ENCODE results near the gene OR2F2. TPM values are rescaled to one million over a fixed set of nuclear protein-coding genes. Genes with fewer than 3 reads are reported as not detected.

Gene OR2F2
- total RNA-seq, 1 experiment from 2014 or later, result not detected

- H3K27ac Mint-ChIP-seq (ENCODE audit: unreplicated experiment), result peak overlapping the region; percentile 94
- Histone ChIP-seq H3K27me3 (replicated peaks; ENCODE audit: control insufficient read depth, insufficient read depth, low read length) (no peaks in the 10 kb centered on the region), H3K36me3 (ENCODE audit: control insufficient read depth, insufficient read depth, low read length) (0 out of 2 replicates have a peak, but pooled peaks cover 1% of the 10 kb centered on the region), H3K9me3 (no peaks in the 10 kb centered on the region), H3K4me1 (peaks cover 21% of the 10 kb centered on the region), H3K4me3 (ENCODE audit: low read depth, low read length) (peak overlapping the region; percentile 90)
- H3K4me3 Mint-ChIP-seq (ENCODE audit: unreplicated experiment), result peak overlapping the region; percentile 92
- no peaks in the 10 kb centered on the region for H3K27me3 Mint-ChIP-seq (ENCODE audit: insufficient read depth, unreplicated experiment)
- H3K9me3 Mint-ChIP-seq (ENCODE audit: unreplicated experiment), result no peaks in the 10 kb centered on the region
- intact Hi-C loops (cut with micrococcal nuclease; ENCODE audit: unreplicated experiment), result loop anchor here (2.0 kb wide), 1 partner anchor 73 kb away; no protein-coding TSS in a partner anchor
- peaks cover 35% of the 10 kb centered on the region for H3K4me1 Mint-ChIP-seq (ENCODE audit: low read depth, unreplicated experiment)
- ChIA-PET POLR2A (interaction anchor here (2.5 kb wide), 1 partner anchor 74 kb away, joined by 31 read pairs; no protein-coding TSS in a partner anchor), CTCF (interaction anchor here (0.6 to 3.5 kb wide), 2 partner anchors 228 to 285 kb away, joined by 3 to 20 read pairs; no protein-coding TSS in a partner anchor)
- H3K36me3 Mint-ChIP-seq (ENCODE audit: insufficient read depth, unreplicated experiment), result peaks cover 18% of the 10 kb centered on the region
- DNase-seq, result peak; percentile 36 to 61
- BruUV-seq (replicated peaks), result no TSS peak
- TF ChIP-seq, protein P1, sequence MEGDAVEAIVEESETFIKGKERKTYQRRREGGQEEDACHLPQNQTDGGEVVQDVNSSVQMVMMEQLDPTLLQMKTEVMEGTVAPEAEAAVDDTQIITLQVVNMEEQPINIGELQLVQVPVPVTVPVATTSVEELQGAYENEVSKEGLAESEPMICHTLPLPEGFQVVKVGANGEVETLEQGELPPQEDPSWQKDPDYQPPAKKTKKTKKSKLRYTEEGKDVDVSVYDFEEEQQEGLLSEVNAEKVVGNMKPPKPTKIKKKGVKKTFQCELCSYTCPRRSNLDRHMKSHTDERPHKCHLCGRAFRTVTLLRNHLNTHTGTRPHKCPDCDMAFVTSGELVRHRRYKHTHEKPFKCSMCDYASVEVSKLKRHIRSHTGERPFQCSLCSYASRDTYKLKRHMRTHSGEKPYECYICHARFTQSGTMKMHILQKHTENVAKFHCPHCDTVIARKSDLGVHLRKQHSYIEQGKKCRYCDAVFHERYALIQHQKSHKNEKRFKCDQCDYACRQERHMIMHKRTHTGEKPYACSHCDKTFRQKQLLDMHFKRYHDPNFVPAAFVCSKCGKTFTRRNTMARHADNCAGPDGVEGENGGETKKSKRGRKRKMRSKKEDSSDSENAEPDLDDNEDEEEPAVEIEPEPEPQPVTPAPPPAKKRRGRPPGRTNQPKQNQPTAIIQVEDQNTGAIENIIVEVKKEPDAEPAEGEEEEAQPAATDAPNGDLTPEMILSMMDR (IDR thresholded peaks at IDR 0.05; ENCODE audit: insufficient read depth in 1 of 2, low read depth in 1 of 2, low read length in 1 of 2, severe bottlenecking in 1 of 2, unreplicated experiment in 1 of 2), result no peak
Measured at GRCh38 chr7:143900230-143900766, 34.7 kb upstream of the OR2F2 start.

- Mint-ChIP-seq H3K36me3 (ENCODE audit: insufficient read depth, unreplicated experiment) (peaks cover 18% of the 10 kb centered on the region), H3K27me3 (ENCODE audit: insufficient read depth, unreplicated experiment) (no peaks in the 10 kb centered on the region), H3K4me3 (ENCODE audit: unreplicated experiment) (peak overlapping the region; percentile 92), H3K4me1 (ENCODE audit: low read depth, unreplicated experiment) (peaks cover 36% of the 10 kb centered on the region), H3K27ac (ENCODE audit: unreplicated experiment) (peak overlapping the region; percentile 94), H3K9me3 (ENCODE audit: unreplicated experiment) (no peaks in the 10 kb centered on the region)
- intact Hi-C loops (cut with micrococcal nuclease; ENCODE audit: unreplicated experiment), result loop anchor here (1.0 to 2.0 kb wide), 4 partner anchors 64 to 126 kb away; no protein-coding TSS in a partner anchor
- no peaks in the 10 kb centered on the region for H3K9me3 ChIP-seq
- peak overlapping the region; percentile 90 for H3K4me3 ChIP-seq (ENCODE audit: low read depth, low read length)
- H3K27me3 ChIP-seq (replicated peaks; ENCODE audit: control insufficient read depth, insufficient read depth, low read length), result no peaks in the 10 kb centered on the region
- TF ChIP-seq, protein P1 (IDR thresholded peaks at IDR 0.05; ENCODE audit: insufficient read depth in 1 of 2, low read depth in 1 of 2, low read length in 1 of 2, severe bottlenecking in 1 of 2, unreplicated experiment in 1 of 2), result no peak
- DNase-seq, result no peak
- peaks cover 25% of the 10 kb centered on the region for H3K4me1 ChIP-seq
- CTCF ChIA-PET, result interaction anchor here (0.9 to 3.5 kb wide), 12 partner anchors 8 to 227 kb away, joined by 3 to 20 read pairs (median 6); partner anchors contain the start of gene OR2F2
- POLR2A ChIA-PET, result interaction anchor here (0.8 to 2.5 kb wide), 6 partner anchors 19 to 227 kb away, joined by 3 to 31 read pairs (median 4); no protein-coding TSS in a partner anchor
- no TSS peak for BruUV-seq (replicated peaks)
- 0 out of 2 replicates have a peak, but pooled peaks cover 1% of the 10 kb centered on the region for H3K36me3 ChIP-seq (ENCODE audit: control insufficient read depth, insufficient read depth, low read length)
Measured at GRCh38 chr7:143901332-143901667, 33.7 kb upstream of the OR2F2 start.

GRCh38 chr7:143901668-143902331, 33.2 kb upstream of the OR2F2 start, which contains the start of gene TCAF1:
TCAF1 (minus strand) TSS chr7:143902176; CDS start chr7:143876608, 25,568 bp downstream.
- DNase-seq, result peak; percentile 96 to 98
- Mint-ChIP-seq H3K36me3 (ENCODE audit: insufficient read depth, unreplicated experiment) (peaks cover 18% of the 10 kb centered on the region), H3K27me3 (ENCODE audit: insufficient read depth, unreplicated experiment) (no peaks in the 10 kb centered on the region), H3K4me3 (ENCODE audit: unreplicated experiment) (peak within 1 kb of the TSS; percentile 92), H3K9me3 (ENCODE audit: unreplicated experiment) (no peaks in the 10 kb centered on the region), H3K4me1 (ENCODE audit: low read depth, unreplicated experiment) (peaks cover 36% of the 10 kb centered on the region), H3K27ac (ENCODE audit: unreplicated experiment) (peak within 1 kb of the TSS; percentile 94)
- intact Hi-C loops (cut with micrococcal nuclease; ENCODE audit: unreplicated experiment), result loop anchor here (1.0 to 2.0 kb wide), 6 partner anchors 13 to 226 kb away; no protein-coding TSS in a partner anchor
- BruUV-seq (replicated peaks), result no TSS peak
- Histone ChIP-seq H3K36me3 (ENCODE audit: control insufficient read depth, insufficient read depth, low read length) (0 out of 2 replicates have a peak, but pooled peaks cover 1% of the 10 kb centered on the region), H3K4me3 (ENCODE audit: low read depth, low read length) (peak within 1 kb of the TSS; percentile 90), H3K4me1 (peaks cover 25% of the 10 kb centered on the region), H3K27me3 (replicated peaks; ENCODE audit: control insufficient read depth, insufficient read depth, low read length) (no peaks in the 10 kb centered on the region), H3K9me3 (no peaks in the 10 kb centered on the region)
- ChIA-PET POLR2A (interaction anchor here (0.6 to 2.5 kb wide), 13 partner anchors 10 to 226 kb away, joined by 3 to 31 read pairs (median 4); partner anchors contain the start of gene OR2F2), CTCF (interaction anchor here (0.6 to 3.5 kb wide), 15 partner anchors 9 to 226 kb away, joined by 3 to 20 read pairs (median 5); partner anchors contain the start of gene OR2F2)
- TF ChIP-seq, protein P1 (IDR thresholded peaks at IDR 0.05; ENCODE audit: insufficient read depth in 1 of 2, low read depth in 1 of 2, low read length in 1 of 2, severe bottlenecking in 1 of 2, unreplicated experiment in 1 of 2), result peak; percentile 14 to 63
